Stimulated activated CD4-positive, alpha-beta T cell treated with anti-CD3 and anti-CD28 coated beads, Interleukin-1b, Interleukin-23, amount 100 ng/mL, for 1 hour (primary cell): ENCODE data around the gene TSC2.
"Not testable (repeated sequence)": the region's sequence is repeated elsewhere in the genome, so short reads cannot be mapped to it uniquely, and the experiment has no call there.

Source experiments
- DNase-seq, 2 donors: peaks; one replicate each; pipeline ENCODE4 v3.0.0-alpha.2; 2020; ENCODE audit warnings: low read depth in 2 of 2

Gene TSC2

DNA sequence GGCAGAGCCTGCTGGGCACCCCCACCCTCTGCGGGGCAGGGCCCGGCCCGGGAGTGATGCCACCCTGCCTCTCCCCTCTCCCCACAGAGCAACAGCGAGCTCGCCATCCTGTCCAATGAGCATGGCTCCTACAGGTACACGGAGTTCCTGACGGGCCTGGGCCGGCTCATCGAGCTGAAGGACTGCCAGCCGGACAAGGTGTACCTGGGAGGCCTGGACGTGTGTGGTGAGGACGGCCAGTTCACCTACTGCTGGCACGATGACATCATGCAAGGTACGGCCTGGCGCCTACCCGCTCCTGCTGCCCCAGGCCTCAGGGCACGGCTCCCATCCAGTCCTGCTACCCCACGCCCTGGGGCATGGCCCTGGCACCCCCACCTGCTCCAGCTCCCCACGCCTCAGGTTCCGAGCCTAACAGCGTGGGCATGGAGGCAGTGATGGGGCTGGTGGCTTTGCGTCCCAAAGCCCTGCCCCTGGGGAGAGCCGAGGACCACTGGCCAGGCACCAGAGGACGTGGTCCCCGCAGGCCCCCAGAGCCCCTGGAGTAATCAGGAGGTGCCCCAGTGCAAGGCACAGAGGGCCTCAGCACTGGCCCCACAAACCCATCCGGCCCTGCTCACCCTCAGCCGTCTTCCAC lies 38.4 kb downstream of the TSC2 start:
- no peak for DNase-seq

DNA sequence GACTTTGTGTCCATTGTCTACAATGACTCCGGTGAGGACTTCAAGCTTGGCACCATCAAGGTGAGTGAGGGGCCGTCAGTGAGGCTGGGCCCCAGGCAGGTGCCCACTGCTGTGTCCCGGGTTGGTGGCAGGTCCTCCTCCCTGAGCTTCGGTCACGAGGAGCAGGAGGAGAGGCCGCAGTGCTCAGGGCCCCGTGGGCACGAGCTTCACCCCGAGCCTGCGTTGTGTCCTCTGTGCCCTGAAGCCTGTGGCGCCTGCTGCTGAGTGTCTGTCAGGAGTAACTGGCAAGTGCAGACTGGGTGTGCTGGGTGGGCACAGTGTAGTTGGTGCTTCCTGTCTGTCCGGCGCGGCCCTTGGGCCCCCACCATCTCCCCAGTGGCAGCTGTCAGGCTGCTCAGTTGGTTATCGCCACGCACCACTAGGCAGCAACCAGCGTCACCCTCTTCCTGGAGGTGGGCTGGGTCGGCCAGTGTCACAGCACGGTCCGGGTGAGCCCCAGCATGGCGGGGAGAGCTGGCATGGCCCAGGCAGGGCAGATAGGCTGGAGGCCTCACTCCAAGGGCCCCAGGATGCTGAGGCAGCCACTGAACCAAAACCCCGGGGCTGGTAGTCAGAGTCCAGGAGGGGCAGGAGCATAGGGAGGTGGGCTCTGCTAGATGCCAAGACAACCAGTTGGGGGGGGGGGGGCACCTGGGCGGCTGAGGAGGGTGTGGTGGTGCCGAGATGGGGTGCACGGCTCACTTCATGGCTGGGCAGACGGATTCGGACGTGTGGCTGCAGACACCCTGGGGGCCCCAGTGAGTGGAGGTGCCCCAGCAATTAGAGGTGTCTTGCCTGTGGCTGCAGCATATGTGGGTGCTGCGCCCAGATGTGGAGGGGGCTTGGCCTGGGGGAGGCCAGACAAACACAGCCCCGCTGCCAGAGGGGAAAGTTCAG lies 39.3 kb downstream of the TSC2 start:
- DNase-seq: no peak

DNA sequence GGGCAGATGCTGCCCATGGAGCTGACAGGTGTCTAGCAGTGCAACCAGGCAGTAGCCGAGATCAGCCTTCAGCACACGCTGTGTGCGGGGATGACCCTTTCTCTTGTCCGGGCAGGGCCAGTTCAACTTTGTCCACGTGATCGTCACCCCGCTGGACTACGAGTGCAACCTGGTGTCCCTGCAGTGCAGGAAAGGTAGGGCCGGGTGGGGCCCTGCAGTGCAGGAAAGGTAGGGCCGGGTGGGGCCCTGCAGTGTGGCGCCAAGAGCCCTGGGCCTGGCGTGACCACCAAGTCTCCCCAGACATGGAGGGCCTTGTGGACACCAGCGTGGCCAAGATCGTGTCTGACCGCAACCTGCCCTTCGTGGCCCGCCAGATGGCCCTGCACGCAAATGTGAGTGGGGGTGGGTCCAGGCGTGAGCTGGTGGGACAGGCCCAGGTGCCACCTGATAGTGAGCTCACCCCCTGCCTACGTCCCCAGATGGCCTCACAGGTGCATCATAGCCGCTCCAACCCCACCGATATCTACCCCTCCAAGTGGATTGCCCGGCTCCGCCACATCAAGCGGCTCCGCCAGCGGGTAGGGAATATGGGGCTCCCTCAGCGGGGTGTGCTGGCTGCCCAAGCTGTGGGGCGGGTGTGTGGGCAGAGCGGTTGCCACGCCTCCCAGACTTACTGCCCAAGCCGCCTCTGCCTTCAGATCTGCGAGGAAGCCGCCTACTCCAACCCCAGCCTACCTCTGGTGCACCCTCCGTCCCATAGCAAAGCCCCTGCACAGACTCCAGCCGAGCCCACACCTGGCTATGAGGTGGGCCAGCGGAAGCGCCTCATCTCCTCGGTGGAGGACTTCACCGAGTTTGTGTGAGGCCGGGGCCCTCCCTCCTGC lies 40.2 kb downstream of the TSC2 start:
- no peak for DNase-seq

DNA sequence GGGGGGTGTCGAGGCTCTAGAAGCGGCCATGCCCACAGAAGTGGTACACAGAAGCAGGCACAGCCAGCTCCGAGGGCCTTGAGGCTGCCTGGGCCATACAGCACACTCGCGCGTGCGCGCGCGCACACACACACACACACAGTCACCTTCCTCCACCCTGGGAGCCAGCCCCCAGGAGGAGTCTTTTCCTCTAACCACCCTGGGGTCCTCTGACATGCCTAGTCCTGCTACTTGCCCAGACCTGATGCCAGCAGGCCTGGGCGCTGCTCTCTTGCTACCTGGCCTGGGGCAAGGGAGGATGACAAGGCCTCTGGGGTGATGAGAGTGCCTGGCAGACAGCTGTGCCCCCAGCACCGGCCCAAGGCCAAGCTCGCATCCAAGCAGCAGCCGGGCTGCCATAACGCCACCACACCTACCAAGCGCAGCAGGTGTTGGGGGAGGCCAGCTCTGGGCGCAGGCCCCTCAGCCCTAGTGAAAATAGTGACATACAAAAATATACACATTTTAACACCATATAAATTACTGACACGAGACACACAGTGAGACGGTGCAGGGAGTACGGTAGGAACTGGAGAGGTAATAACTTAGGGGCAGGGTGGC lies 41.1 kb downstream of the TSC2 start:
- DNase-seq: no peak

DNA sequence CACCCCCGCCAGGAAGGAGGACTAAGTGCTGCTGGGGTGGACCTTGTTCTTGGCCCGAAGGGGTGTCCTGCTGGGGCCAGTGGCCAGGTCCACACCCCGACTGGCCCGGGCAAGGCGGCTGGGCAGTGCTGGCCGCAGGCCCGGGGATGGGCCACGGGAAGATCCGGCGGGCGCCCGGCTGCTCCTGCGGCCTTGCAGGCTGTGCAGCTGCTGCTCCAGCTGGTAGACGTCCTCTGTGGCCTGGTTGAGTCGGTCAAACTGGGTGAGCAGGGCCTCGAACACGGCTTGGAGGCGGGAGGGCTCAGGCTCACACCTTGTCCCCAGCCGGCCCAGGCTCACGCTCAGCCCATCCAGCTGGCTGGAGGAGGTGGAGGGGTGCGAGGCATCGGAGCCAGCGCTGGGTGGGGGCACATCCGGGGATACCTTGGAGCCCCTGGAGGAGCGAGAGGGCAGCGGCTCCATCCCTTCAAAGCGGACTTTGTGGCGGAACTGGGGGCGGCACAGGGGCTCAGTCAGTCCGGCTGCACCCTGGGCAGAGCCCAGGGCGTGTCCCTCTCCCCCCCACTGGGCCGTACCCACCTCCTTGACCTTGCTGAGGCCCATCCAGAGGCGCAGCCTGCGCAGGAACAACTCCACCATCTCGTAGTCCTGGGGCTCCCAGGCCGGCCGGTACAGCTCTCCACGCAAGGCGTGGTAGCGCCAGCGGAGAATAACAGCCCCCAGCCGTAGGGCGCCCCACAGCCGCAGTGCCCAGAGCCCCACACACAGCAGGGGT lies 42.1 kb downstream of the TSC2 start:
- DNase-seq: no peak

DNA sequence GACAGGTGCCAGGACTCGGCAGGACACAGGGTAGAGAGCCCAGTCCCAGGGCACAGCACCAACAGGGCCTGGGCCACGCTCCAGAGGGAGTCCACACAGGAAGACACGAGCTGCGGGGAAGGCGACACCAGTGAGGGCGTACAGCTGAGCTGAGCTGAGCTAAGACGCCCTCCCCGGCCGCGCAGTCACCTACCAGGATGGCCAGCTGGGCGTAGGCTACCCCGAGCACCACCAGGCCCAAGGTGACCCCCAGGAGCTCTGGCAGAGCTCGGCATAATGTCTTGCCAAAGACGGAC lies 42.6 kb downstream of the TSC2 start:
- DNase-seq: no peak

DNA sequence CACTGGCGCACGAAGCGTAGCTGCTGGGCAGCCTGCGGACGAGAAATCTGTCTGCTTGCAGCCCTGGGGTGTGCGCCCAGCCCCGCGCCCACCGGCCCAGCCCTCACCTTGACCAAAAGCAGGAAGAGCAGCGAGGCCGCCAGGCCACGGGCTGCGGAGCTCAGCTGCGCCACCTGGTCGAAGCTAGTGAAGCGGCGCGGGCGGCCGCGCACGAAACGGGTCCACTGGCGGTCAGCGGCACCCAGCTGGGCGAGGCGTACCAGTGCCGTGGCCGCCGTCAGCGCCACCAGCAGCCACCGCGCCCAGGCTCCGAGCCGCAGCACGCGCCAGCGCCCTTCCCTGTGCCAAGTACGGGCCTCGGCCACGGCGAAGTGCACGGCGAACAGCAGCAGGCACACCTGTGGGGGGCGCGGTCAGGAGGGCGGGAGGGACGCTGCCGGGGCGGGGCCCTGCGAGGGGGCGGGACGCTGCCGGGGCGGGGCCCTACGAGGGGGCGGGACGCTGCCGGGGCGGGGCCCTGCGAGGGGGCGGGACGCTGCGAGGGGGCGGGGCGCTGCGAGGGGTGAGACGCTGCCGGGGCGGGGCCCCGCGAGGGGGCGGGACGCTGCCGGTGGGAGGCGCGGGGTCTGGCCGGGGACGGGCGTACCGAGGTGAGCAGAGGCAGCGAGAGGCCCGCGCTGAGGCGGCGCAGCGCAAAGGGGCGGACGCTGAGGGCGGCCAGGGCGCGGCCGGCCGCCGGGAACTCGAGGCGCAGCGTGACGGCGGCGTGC lies 43.2 kb downstream of the TSC2 start:
- no peak for DNase-seq

DNA sequence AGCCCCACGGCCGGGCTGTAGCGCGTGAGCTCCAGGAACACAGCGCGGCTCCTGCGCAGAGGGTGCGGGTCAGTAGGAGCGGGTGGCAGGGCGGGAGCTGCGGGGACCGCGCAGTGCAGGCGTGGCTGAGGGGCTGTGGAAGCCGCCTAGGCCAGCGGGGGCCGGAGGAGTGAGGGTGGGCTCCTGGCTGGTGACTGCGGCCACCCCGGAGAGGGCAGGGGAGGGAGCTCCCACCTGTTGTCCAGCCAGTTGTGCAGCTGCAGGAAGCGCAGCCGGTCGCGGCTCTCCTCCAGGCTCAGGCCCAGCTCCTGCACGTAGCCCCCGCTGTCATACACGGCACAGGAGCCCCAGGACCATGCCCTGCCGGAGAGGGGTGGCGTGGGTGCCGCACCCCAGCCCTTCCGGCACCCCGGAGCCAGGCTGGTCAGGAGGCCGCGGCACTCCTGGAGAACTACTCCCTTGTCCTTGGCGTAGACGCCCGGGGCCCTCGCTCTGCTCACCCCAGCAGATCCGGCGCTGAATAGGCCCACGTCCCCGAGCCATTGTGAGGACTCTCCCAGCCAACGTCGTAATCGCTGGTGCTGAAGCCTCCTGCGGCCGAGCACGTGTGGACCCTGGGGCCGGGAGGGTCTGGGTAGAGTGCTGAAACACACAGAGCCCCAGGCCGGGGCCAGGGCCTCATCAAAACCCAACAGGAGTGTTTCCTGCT lies 43.9 kb downstream of the TSC2 start:
- no peak for DNase-seq

DNA sequence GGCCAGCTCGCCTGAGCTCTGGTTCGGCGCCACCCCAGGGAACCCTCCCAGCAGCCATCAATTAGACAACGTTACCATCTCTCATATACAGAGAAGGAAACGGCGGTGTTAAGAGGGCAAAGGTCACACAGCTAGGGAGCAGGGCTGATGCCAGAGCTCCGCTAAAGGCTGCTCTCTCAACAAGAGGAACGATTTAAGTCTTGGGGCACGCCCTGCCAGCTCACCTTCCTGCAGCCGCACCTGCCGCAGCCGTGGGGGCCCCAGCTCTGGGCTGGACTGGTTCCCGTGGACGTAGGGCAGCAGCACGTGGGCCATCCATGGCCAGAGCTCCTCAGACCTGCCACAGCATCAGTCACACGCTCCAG lies 44.5 kb downstream of the TSC2 start:
- DNase-seq: no peak

DNA sequence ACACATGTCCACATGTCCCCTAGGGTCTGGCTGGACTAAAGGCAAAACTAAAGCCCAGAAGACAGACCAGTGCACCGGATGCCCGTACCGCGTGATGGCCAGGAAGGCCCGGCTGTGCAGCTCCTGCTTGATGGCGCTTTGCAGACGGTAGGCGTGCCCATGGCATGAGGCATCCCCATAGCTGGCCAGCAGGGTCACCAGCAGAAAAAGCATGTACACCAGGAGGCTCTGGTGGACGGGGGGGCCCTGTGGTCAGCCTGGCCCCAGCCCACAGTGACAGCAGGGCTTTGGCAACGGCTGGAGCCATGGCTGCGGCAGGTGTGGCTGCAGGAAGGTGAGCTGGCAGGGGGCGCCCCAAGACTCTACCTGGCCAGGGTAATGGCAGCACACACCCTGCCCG lies 45.1 kb downstream of the TSC2 start:
- no peak for DNase-seq

DNA sequence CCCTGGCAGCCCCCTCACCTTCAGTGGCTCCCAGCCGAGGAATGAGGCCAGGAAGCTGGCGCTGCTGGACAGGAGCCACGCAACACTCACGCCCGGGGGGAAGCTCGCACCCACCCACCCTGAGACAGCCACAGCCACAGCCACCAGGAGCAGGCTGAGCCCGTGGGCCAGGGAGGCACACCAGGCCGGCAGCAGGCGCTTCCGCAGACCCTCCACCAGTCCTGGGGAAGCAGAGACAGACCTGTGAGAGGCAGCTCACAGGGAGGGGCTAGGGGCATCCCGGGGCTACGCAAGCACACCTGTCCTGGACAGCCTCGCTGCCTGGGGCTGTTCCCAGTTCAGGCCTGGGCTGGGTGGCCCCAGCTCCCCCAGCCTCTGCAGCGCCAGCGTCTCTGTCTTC lies 46.0 kb downstream of the TSC2 start:
- DNase-seq: no peak

DNA sequence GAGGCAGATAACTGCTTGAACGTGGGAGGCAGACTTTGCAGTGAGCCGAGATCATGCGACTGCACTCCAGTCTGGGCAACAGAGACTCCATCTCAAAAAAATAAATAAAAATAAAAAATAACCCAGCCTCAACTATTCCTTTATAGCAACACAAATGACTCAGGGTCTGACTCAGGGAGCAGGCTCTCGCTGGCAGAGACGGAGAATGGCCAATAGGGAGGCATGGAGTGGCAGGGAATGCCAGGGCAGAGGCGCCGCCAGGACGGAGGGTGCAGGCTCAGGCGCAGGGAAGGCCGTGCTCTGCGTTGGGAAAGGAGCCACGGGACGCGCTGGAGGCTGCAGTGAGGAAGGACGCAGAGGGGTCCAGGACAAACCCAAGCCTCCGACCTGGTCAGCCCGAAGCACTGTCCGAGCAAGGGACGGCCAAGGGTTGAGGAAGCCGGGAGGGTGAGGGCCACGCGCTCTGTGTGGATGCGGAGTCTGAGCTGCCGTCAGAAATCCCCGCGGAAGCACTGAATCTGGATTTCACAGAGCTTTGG lies 47.6 kb downstream of the TSC2 start:
- DNase-seq: no peak

DNA sequence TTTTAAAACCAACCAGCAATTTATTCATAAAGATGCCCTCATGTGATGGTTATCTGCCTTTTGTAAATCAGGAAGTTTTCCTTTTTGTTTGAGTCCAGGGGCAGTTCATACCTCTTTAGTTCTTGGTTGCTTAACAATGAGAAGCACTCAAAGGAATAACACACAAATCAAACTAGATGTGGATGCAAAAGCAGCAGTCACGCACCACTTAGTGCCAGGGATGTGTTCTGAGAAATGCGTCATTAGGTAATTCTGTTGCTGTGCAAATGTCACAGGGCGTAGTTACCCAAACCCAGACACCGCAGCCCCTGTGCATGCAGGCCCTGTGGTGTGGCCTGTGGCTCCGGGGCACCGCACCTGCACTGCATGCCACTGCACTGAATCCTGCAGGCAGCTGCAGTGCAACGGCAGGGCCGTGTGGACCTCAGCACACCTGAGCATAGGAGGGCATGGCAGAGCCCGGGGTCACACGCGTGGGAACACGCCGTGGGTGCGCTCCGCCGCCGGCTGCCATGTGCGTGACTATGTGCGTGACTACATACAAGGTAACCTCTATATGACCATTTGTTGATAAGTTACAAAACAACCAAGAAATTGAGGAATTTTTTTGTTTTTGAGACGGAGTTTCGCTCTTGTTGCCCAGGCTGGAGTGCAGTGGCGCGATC lies 48.3 kb downstream of the TSC2 start:
- no peak for DNase-seq

DNA sequence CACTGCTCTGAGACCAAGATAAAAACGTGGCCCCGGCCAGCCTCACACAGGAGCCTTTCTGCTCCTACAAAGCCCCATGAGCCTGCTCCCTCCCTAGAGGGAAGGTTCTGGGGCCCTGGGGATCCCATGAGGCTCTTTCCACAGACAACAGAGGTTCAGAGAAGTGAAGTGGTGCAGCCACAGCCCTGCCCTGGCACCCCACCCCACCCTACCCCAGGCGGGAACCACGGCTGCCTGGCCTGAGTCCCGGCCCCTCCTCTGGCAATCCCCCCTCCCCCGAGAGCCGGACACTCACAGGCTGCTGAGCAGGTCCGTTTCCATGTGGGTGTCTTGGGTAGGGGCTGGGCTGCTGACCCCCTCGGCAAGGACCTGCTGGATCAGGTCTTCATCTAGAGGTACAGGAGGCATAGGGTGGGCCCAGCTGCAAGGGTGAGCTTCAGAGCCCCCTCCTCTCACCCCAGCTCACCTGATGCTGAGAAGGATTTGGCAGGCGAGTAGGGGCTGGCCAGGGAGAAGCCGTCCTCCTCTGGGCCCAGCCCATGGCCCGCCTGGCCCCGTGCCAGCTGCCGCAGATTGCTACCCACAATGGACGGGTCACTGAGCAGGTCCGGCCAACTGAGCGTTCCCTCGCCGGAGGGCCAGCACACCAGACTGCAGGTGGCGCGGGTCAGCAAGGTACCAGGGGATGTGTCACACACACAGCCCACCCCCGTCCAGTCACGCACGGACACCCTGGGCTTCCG lies 49.2 kb downstream of the TSC2 start:
- DNase-seq: no peak

DNA sequence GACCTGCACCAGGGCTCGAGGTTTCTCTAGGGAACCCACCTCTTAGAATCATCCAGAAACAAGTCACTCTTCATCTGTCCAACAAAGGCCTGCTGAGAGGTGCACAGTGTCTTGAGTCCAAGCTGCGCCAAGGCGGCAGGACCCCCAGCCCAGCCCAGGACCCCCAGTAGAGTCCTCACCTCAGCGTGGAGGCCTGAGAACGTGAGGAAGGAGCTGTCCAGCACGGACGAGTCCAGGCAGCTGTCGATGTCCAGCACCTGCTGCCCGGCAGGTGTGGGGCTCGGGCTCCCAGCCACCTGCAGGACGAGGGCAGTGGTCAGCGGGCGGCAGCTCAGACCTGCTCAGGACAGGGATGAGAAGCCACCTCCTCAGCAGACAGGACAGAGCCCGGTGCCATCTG lies 49.9 kb downstream of the TSC2 start:
- DNase-seq: not testable (repeated sequence)

DNA sequence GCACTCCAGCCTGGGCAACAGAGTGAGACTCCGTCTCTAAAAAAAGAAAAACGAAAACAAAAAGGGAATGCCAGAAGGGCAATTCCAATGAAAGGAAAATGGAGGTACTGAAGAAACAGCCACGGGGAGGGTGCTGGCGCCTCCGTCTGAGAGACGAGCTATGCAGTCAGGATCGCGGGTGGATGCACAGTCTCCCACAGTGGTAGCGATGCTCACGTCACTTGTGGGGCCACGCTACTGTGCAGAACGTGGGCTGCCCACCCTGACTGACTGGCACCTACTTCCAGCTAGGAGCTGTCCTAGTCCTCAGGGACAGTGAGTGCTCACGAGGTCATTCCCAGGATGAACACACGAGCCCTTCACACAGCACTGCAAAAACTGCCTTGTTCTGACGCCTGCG lies 53.8 kb downstream of the TSC2 start:
- DNase-seq: not testable (repeated sequence)

DNA sequence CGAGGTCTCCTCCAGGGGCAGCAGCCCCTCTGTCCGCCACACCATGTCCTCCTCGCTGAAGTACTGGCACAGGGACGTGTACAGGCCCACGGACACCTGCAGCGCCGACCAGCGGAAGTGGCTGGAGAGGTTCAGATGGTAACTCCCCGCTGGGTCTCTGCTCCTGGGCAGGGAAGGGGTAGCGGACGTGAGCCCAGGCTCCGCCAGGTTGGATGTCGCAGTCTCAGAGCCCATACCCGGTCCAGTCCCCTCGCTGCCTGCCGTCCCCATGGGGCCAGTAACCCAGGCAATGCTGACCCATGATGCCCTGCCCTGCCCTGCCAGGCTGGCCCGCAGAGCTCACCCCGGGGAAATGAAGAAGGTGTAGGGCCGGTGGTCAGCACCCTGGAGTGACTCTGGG lies 54.7 kb downstream of the TSC2 start:
- DNase-seq: no peak

DNA sequence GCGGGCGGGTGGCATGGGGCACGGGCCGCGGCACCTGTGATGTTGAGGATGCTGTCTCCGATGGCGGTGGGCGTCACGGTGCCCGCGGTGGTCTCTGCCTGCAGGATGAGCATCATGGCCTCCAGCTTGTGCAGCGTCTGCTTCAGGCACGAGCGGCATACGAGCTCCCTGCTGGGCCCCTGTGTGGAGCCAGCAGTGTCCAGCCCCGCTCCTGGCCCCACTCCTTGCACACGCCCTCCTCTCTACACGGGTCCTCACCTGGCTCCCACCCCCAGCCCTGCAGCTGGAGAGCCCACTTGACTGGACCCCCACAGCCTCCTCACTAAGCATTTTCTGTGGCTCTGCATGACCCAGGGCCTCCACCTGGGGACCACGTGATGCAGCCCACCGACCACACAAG lies 56.7 kb downstream of the TSC2 start:
- not testable (repeated sequence) for DNase-seq
